NCI-H2081 treated with DMSO at 0.1 percent for 48 hours (cell line): ENCODE results near the gene LAIR2.

ENCODE experiments used
- DNase-seq: peaks from one replicate; lab custom pipeline; 2025; lab: John Stamatoyannopoulos, UW

The LAIR2 gene

GRCh38 chr19:54502518-54503048 lies at the start of gene LAIR2:
Gene LAIR2, plus strand, starts transcription at chr19:54502831. Its CDS starts 88 bp downstream, at chr19:54502919.
- DNase-seq, result no peak

GRCh38 chr19:54453921-54454780 lies 48.5 kb upstream of the LAIR2 start:
- DNase-seq, result no peak

GRCh38 chr19:54454781-54455675 lies 47.6 kb upstream of the LAIR2 start:
- DNase-seq, result no peak

GRCh38 chr19:54455786-54456422 lies 46.7 kb upstream of the LAIR2 start:
- no peak for DNase-seq

GRCh38 chr19:54456423-54457373 lies 45.9 kb upstream of the LAIR2 start:
- DNase-seq, result no peak

GRCh38 chr19:54457773-54458647 lies 44.6 kb upstream of the LAIR2 start:
- no peak for DNase-seq

- DNase-seq, result no peak
Observed at GRCh38 chr19:54458648-54459281, 43.9 kb upstream of the LAIR2 start.

- DNase-seq, result no peak
Observed at GRCh38 chr19:54459282-54460229, 43.1 kb upstream of the LAIR2 start.

- no peak for DNase-seq
Observed at GRCh38 chr19:54460230-54461005, 42.2 kb upstream of the LAIR2 start.

- DNase-seq, result no peak
Observed at GRCh38 chr19:54461210-54461609, 41.4 kb upstream of the LAIR2 start.

- DNase-seq, result no peak
Observed at GRCh38 chr19:54461613-54462012, 41.0 kb upstream of the LAIR2 start.

- DNase-seq, result no peak
Observed at GRCh38 chr19:54462047-54462654, 40.5 kb upstream of the LAIR2 start.

- no peak for DNase-seq
Observed at GRCh38 chr19:54462655-54463530, 39.7 kb upstream of the LAIR2 start.

- peak; percentile 40 for DNase-seq
Observed at GRCh38 chr19:54463531-54464043, 39.0 kb upstream of the LAIR2 start, which contains the start of gene LENG9. Gene LENG9, minus strand, starts transcription at chr19:54463778. Its CDS starts 252 bp downstream, at chr19:54463526.

GRCh38 chr19:54464044-54464629 lies 38.5 kb upstream of the LAIR2 start:
- DNase-seq, result peak; percentile 48
